Left ventricle myocardium inferior (tissue), 1 donor: ENCODE results near the gene SLC13A2. TPM values are rescaled to one million over a fixed set of nuclear protein-coding genes. Genes with fewer than 3 reads are reported as not detected.
"Not testable (repeated sequence)": the region's sequence is repeated elsewhere in the genome, so short reads cannot be mapped to it uniquely, and the experiment has no call there.

Source experiments
- DNase-seq: peaks from one replicate; pipeline ENCODE4 v3.0.0-alpha.2; 2020
- H3K27ac ChIP-seq: fragments of 200-600 bp; replicated peaks from 2 replicates; pipeline ENCODE4 v1.8.0; 2021
- H3K27me3 ChIP-seq: fragments of 200-600 bp; 2 replicates; pipeline ENCODE4 v1.8.0; 2021; ENCODE audit warnings: low read depth
- H3K36me3 ChIP-seq: fragments of 200-600 bp; 2 replicates; pipeline ENCODE4 v1.8.0; 2021
- H3K4me1 ChIP-seq: fragments of 200-600 bp; 2 replicates; pipeline ENCODE4 v1.8.0; 2021
- H3K4me3 ChIP-seq: fragments of 200-600 bp; 2 replicates; pipeline ENCODE4 v1.8.0; 2021; ENCODE audit warnings: mild to moderate bottlenecking, moderate library complexity
- H3K9me3 ChIP-seq: fragments of 200-600 bp; replicated peaks from 2 replicates; pipeline ENCODE4 v1.8.0; 2021
- intact Hi-C: fragments of 100-400 bp; cut with micrococcal nuclease; formaldehyde crosslinking; loops from one replicate; pipeline ENCODE4 v1.11.0; 2022
- total RNA-seq: library from RNA; stranded (reverse); fragmentation: NEBNext Ultra II Directional; extraction: Animal tissue kit (Norgen Biotek cat#: 25700); gene quantifications from one replicate; pipeline ENCODE4 v1.2.1, GENCODE V29; 2021
- TF ChIP-seq, protein P1 (sequence below): fragments of 200-600 bp; IDR thresholded peaks from 2 replicates; pipeline ENCODE4 v1.8.0; 2021; ENCODE audit warnings: antibody characterized with exemption, mild to moderate bottlenecking, borderline replicate concordance
- donor health status: DM: no; HTN: yes; CAD: no; lungs with severe emphysema.

SLC13A2 gene
- total RNA-seq, 1 donor from 2014 or later, result not detected

DNA sequence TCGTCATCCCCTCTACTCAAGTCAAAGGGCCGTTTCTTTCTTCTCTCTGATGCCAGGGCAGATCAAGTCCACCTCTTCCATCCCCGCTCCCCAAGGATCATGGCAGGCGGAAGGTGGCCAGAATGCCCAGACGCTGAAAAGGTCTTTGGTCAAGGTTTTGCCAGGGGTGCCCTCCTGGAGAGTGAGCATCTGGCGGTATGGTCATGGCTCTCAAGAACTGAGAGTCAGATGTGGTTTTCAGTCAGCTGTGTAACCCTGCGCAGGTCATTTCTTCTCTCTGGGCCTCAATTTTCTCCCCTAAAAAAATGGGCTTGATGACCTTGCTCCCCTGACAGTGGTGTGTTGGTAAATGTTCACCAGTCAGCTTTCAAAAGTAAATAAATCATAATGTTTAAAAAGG lies 45.1 kb downstream of the SLC13A2 start:
- H3K9me3 ChIP-seq, result no peaks in the 10 kb centered on the region
- H3K27me3 ChIP-seq, result peaks cover 24% of the 10 kb centered on the region
- TF ChIP-seq, protein P1, sequence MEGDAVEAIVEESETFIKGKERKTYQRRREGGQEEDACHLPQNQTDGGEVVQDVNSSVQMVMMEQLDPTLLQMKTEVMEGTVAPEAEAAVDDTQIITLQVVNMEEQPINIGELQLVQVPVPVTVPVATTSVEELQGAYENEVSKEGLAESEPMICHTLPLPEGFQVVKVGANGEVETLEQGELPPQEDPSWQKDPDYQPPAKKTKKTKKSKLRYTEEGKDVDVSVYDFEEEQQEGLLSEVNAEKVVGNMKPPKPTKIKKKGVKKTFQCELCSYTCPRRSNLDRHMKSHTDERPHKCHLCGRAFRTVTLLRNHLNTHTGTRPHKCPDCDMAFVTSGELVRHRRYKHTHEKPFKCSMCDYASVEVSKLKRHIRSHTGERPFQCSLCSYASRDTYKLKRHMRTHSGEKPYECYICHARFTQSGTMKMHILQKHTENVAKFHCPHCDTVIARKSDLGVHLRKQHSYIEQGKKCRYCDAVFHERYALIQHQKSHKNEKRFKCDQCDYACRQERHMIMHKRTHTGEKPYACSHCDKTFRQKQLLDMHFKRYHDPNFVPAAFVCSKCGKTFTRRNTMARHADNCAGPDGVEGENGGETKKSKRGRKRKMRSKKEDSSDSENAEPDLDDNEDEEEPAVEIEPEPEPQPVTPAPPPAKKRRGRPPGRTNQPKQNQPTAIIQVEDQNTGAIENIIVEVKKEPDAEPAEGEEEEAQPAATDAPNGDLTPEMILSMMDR, result no peak
- no peaks in the 10 kb centered on the region for H3K36me3 ChIP-seq
- DNase-seq, result no peak
- no peak overlapping the region for H3K4me3 ChIP-seq
- H3K4me1 ChIP-seq, result no peaks in the 10 kb centered on the region
- no peak overlapping the region for H3K27ac ChIP-seq
- intact Hi-C loops, result no loop called here

DNA sequence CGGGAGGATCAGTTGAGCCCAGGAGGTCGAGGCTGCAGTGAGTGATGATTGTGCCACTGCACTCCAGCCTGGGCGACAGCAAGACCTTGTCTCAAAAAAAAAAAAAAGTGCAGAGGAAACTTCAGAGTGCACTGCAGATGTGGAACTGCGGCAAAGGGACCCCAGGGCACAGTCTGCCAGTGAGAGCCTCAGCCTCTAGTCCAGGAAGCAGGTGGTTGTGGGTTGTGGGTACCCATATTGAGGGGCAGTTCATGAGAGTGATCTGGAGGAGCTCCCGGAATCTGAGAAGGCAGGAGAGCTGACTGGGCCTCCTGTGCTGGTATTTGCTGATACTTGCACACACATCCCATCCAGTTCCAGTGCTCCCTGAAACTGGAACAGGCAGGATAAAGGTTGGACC lies 45.8 kb downstream of the SLC13A2 start:
- Histone ChIP-seq H3K4me3 (no peak overlapping the region), H3K4me1 (no peaks in the 10 kb centered on the region), H3K27ac (no peak overlapping the region), H3K27me3 (peaks cover 17% of the 10 kb centered on the region), H3K36me3 (no peaks in the 10 kb centered on the region), H3K9me3 (no peaks in the 10 kb centered on the region)
- TF ChIP-seq, protein P1, result no peak
- DNase-seq, result no peak
- intact Hi-C loops, result no loop called here

DNA sequence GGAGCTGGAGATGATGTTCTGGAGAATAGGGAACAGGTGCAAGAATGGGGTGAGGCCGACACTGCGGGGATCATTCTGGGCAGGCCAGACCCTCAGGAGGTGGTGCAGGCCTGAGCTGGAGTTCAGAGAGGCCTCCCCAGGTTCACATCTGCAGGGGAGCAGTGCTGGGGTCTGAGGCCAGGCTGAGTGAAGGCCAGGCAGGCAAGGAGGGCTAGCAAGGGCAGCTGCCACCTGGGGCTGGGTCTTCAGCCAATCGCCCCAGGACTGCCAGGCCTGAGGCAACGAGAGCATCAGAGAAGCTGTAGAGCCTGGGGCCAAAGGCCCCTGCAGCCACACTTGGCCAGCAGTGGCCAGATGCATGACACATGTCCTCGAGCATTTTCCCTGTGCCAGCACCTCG lies 47.2 kb downstream of the SLC13A2 start:
- TF ChIP-seq, protein P1, result no peak
- Histone ChIP-seq H3K36me3 (no peaks in the 10 kb centered on the region), H3K27me3 (peaks cover 10% of the 10 kb centered on the region), H3K4me3 (no peak overlapping the region), H3K9me3 (no peaks in the 10 kb centered on the region), H3K4me1 (no peaks in the 10 kb centered on the region), H3K27ac (no peak overlapping the region)
- no peak for DNase-seq
- intact Hi-C loops, result no loop called here

DNA sequence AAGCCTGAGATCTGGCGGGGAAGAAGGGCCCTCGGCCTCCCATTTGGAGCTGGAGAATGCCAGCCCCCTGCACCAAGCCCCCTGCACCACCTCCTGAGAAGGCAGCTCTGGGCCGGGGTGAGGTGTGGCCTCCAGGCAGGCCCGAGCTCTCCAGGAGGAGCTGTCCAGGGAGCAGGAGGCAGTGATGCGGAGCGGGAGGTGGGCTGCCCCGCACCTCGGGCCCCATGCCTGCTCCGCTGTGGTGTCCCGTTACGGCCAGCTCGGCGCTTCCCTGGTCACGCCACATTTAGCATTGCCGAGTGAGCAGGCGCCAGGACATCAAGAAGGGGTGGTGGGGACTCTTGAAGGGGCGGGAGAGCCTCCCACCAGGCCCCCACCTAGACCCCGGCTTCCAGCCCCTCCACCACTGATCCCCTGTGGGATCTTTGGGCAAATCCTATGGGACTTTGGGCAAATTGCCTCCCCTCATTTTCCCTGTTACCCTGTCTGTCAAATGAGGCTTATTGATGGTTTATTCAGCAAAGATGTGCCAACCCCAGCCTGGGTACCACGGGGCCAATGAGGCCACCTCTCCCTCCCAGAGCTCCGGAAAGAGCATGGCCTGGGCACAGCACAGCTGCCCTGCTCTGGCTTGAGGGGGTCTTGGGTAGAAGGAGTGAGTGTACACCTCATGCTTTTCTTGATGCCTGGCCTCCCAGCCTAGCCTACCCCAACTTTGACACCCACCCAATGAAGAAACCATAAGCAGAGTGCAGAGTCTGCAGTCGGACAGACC lies 48.1 kb downstream of the SLC13A2 start:
- Histone ChIP-seq H3K4me1 (no peaks in the 10 kb centered on the region), H3K4me3 (no peak overlapping the region), H3K27ac (no peak overlapping the region), H3K36me3 (no peaks in the 10 kb centered on the region), H3K27me3 (peaks cover 10% of the 10 kb centered on the region), H3K9me3 (no peaks in the 10 kb centered on the region)
- TF ChIP-seq, protein P1, result no peak
- DNase-seq, result no peak
- intact Hi-C loops, result no loop called here

DNA sequence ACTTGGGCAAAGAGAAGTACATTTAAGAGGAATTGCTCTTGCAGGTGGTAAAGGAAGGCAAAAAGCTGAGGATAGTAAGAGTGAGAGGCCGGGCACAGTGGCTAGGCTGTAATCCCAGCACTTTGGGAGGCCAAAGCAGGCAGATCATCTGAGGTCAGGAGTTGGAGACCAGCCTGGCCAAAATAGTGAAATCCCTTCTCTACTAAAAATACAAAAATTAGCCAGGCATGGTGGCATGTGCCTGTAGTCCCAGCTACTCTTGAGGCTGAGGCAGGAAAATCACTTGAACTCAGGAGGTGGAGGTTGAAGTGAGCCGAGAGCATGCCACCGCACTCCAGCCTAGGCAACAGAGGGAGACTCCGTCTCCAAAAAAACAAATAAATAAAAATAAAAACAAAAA lies 48.8 kb downstream of the SLC13A2 start:
- H3K9me3 ChIP-seq, H3K4me1 ChIP-seq, H3K27ac ChIP-seq, H3K27me3 ChIP-seq, DNase-seq, H3K4me3 ChIP-seq, intact Hi-C loops, H3K36me3 ChIP-seq: not testable (repeated sequence)

DNA sequence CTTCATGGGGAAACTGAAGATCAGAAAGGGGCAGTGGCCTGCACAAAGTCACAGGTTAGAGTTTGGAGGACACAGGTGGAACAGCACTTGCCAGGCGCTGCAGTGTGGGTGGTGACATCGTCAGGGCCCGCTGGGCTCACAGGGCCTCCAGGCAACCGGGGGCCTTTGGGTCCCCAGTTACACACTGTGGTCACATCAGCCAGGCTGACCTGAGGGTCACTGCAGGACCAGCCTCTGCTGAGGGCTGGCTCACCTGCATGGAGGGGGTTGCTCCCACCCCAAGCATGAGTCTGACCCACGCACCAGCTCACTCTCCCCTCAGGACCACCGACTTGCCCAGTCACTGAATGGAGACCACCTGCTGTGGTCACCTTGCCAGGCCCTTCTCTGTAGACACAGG lies 49.7 kb downstream of the SLC13A2 start:
- TF ChIP-seq, protein P1, result no peak
- Histone ChIP-seq H3K4me3 (no peak overlapping the region), H3K27me3 (peaks cover 10% of the 10 kb centered on the region), H3K4me1 (no peaks in the 10 kb centered on the region), H3K9me3 (no peaks in the 10 kb centered on the region), H3K36me3 (no peaks in the 10 kb centered on the region), H3K27ac (no peak overlapping the region)
- intact Hi-C loops, result no loop called here
- DNase-seq, result no peak
